CD14-positive monocyte (primary cell): Measurements from ENCODE around the gene ATXN1. TPM values are rescaled to one million over a fixed set of nuclear protein-coding genes. Genes with fewer than 3 reads are reported as not detected.

Experiments
- DNase-seq, 3 donors: peaks; one replicate each; pipeline ENCODE4 v3.0.0-alpha.2; 2011 to 2022
- H2AFZ ChIP-seq: 2 replicates; pipeline ENCODE4 v1.6.0; 2012; ENCODE audit warnings: mild to moderate bottlenecking, low read depth, low read length, inconsistent platforms; ENCODE audit not compliant: insufficient read depth, poor library complexity, severe bottlenecking
- H3K27ac ChIP-seq, 2 donors: 1 replicate in 1 of 2; 2 replicates in 1 of 2; pipeline ENCODE4 v1.5.1; 2012 to 2013; ENCODE audit warnings: low read length in 2 of 2, control low read depth in 1 of 2, inconsistent platforms in 1 of 2, low read depth in 1 of 2, mild to moderate bottlenecking in 1 of 2
- H3K27me3 ChIP-seq, 2 donors: one replicate each; pipeline versions ENCODE4 v1.6.0 to v1.6.1; 2011 to 2013; ENCODE audit warnings: low read length in 2 of 2; ENCODE audit not compliant: control insufficient read depth in 2 of 2, insufficient read depth in 2 of 2
- H3K36me3 ChIP-seq, 2 donors: replicated peaks in 1 of 2; 1 replicate in 1 of 2; 2 replicates in 1 of 2; pipeline versions ENCODE4 v1.5.1 to v1.6.1; 2012 to 2013; ENCODE audit warnings: low read length in 2 of 2, control low read depth in 1 of 2, inconsistent platforms in 1 of 2, mild to moderate bottlenecking in 1 of 2; ENCODE audit not compliant: insufficient read depth in 2 of 2, control insufficient read depth in 1 of 2
- H3K4me1 ChIP-seq, 2 donors: 1 replicate in 1 of 2; 2 replicates in 1 of 2; pipeline versions ENCODE4 v1.5.1 to v1.6.1; 2012 to 2013; ENCODE audit warnings: low read length in 2 of 2, control low read depth in 1 of 2, inconsistent platforms in 1 of 2, mild to moderate bottlenecking in 1 of 2, moderate library complexity in 1 of 2; ENCODE audit not compliant: insufficient read depth in 2 of 2, control insufficient read depth in 1 of 2
- H3K4me2 ChIP-seq: replicated peaks from 2 replicates; pipeline ENCODE3; 2012; ENCODE audit warnings: low read length, moderate library complexity, mild to moderate bottlenecking; ENCODE audit not compliant: poor library complexity, severe bottlenecking; ENCODE audit errors: extremely low read depth
- H3K4me3 ChIP-seq, 3 experiments: fragments of 200-600 bp in 1 of 3; sonication (generic) in 1 of 3; replicated peaks in 1 of 3; 1 replicate in 2 of 3; 2 replicates in 1 of 3; pipeline ENCODE4 v1.5.1; 2011 to 2013; ENCODE audit warnings: low read length in 3 of 3, mild to moderate bottlenecking in 3 of 3, control low read depth in 2 of 3, low read depth in 2 of 3, inconsistent platforms in 1 of 3, moderate library complexity in 1 of 3
- H3K79me2 ChIP-seq: 2 replicates; pipeline ENCODE4 v1.6.0; 2012; ENCODE audit warnings: mild to moderate bottlenecking, control low read depth, inconsistent platforms, low read length, moderate library complexity; ENCODE audit not compliant: insufficient read depth
- H3K9ac ChIP-seq: 2 replicates; pipeline ENCODE4 v1.6.0; 2017; ENCODE audit warnings: low read length, mild to moderate bottlenecking; ENCODE audit not compliant: insufficient read depth, poor library complexity, severe bottlenecking
- H3K9me3 ChIP-seq, 2 donors: replicated peaks in 1 of 2; 1 replicate in 1 of 2; 2 replicates in 1 of 2; pipeline versions ENCODE4 v1.5.1 to v1.6.1; 2012 to 2013; ENCODE audit warnings: low read length in 2 of 2, control low read depth in 1 of 2; ENCODE audit not compliant: control insufficient read depth in 1 of 2, insufficient read depth in 1 of 2
- H4K20me1 ChIP-seq: 2 replicates; pipeline ENCODE4 v1.6.0; 2012; ENCODE audit warnings: mild to moderate bottlenecking, low read length, control low read depth, moderate library complexity; ENCODE audit not compliant: insufficient read depth
- H3K27ac Mint-ChIP-seq, 7 donors: one replicate each; pipeline ENCODE4 v1.8.0; 2020; ENCODE audit warnings: mild to moderate bottlenecking in 7 of 7, mixed read lengths in 7 of 7, moderate library complexity in 6 of 7, inconsistent platforms in 2 of 7
- H3K27me3 Mint-ChIP-seq, 3 donors: one replicate each; pipeline ENCODE4 v1.8.0; 2021 to 2022; ENCODE audit warnings: low read depth in 3 of 3, mild to moderate bottlenecking in 3 of 3, mixed read lengths in 3 of 3, moderate library complexity in 3 of 3, inconsistent platforms in 1 of 3
- H3K36me3 Mint-ChIP-seq, 2 donors: one replicate each; pipeline ENCODE4 v1.8.0; 2020; ENCODE audit warnings: mixed read lengths in 2 of 2, inconsistent platforms in 1 of 2, mild to moderate bottlenecking in 1 of 2
- H3K4me1 Mint-ChIP-seq: one replicate; pipeline ENCODE4 v1.8.0; 2020; ENCODE audit warnings: mild to moderate bottlenecking, mixed read lengths
- H3K4me3 Mint-ChIP-seq, 2 donors: one replicate each; pipeline ENCODE4 v1.8.0; 2020; ENCODE audit warnings: mild to moderate bottlenecking in 2 of 2, mixed read lengths in 2 of 2, moderate library complexity in 1 of 2
- H3K9me3 Mint-ChIP-seq, 7 donors: one replicate each; pipeline ENCODE4 v1.8.0; 2020 to 2022; ENCODE audit warnings: mixed read lengths in 7 of 7, mild to moderate bottlenecking in 6 of 7, moderate library complexity in 6 of 7, inconsistent platforms in 2 of 7
- WGBS: methylation state at CpG from one replicate; pipeline ENCODE4 v1.1.5; 2013; ENCODE audit warnings: missing lambda C conversion rate; ENCODE audit not compliant: insufficient coverage; 5-methylcytosine and 5-hydroxymethylcytosine counted together
- intact Hi-C, 2 donors: fragments of 100-400 bp; cut with micrococcal nuclease; formaldehyde crosslinking; loops; one replicate each; pipeline versions ENCODE4 v1.15.0 to v1.15.1; 2023
- polyA plus RNA-seq, 3 donors: library from polyadenylated mRNA; depleted of rRNA in 1 of 3; unstranded in 2 of 3; stranded (reverse) in 1 of 3; fragments of 300-500 nt in 2 of 3; fragments of >200 nt in 1 of 3; fragmentation: Illumina TruSeq in 2 of 3; gene quantifications; 1 replicate in 2 of 3; 2 replicates in 1 of 3; pipeline ENCODE4 v1.2.3, GENCODE V29; 2012 to 2021
- TF ChIP-seq, protein P1 (sequence below): fragments of 200-600 bp; IDR thresholded peaks from one replicate; pipeline ENCODE4 v1.8.0; 2022; ENCODE audit warnings: antibody characterized with exemption, mild to moderate bottlenecking

Gene ATXN1
- polyA plus RNA-seq, 3 donors: 8.8 to 19.1 (median 10.9) TPM

DNA sequence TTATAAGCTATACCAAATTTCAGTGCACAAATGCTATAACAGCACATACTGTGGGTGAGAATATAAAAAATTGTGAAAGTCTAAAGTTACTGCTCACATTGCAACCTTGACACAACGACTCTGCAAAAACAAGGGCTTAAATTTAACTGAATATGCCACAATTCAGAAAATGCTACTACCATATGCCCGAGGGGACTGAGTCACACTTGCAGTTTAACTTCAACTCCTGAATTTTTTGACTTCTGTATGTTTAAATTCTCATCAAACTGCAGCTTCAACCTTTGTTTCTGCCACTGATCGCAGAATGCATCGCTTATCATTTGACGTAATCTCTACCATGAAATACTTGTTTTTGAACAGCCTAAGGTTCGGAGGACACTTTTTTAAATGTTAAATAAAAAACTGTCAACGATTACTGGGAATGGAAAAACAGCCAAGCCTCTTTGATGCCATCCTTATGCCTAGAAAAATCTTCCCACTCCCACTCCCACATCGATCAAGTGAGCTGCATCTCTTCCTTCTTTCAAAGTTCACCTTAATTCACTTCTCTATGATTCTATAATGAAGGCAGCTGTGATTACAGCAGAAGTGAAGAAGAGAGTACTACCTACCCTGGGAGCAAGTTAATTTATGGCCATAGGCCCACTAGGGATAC, 136.5 kb downstream of the ATXN1 start:
- Histone ChIP-seq H3K27me3 (no peaks in the 10 kb centered on the region), H3K4me2 (no peak overlapping the region), H3K4me3 (no peak overlapping the region), H2AFZ (no peak overlapping the region), H3K9me3 (no peaks in the 10 kb centered on the region), H4K20me1 (peaks cover 15% of the 10 kb centered on the region), H3K27ac (no peak overlapping the region), H3K4me1 (peaks cover 10 to 14% of the 10 kb centered on the region in 2 donors), H3K79me2 (no peaks in the 10 kb centered on the region), H3K9ac (no peak overlapping the region), H3K36me3 (no peaks in the 10 kb centered on the region)
- H3K9me3 Mint-ChIP-seq: peaks cover 0 to 6% (median 0%) of the 10 kb centered on the region in 7 donors
- peak overlapping the region in 1 of 7 donors; percentile 38 for H3K27ac Mint-ChIP-seq
- 83% methylated on average over 6 of the region's 8 CpGs for WGBS
- H3K4me1 Mint-ChIP-seq: peaks cover 16% of the 10 kb centered on the region
- H3K36me3 Mint-ChIP-seq: peaks cover 9 to 18% of the 10 kb centered on the region in 2 donors
- peaks cover 0 to 3% (median 2%) of the 10 kb centered on the region in 3 donors for H3K27me3 Mint-ChIP-seq
- TF ChIP-seq, protein P1, sequence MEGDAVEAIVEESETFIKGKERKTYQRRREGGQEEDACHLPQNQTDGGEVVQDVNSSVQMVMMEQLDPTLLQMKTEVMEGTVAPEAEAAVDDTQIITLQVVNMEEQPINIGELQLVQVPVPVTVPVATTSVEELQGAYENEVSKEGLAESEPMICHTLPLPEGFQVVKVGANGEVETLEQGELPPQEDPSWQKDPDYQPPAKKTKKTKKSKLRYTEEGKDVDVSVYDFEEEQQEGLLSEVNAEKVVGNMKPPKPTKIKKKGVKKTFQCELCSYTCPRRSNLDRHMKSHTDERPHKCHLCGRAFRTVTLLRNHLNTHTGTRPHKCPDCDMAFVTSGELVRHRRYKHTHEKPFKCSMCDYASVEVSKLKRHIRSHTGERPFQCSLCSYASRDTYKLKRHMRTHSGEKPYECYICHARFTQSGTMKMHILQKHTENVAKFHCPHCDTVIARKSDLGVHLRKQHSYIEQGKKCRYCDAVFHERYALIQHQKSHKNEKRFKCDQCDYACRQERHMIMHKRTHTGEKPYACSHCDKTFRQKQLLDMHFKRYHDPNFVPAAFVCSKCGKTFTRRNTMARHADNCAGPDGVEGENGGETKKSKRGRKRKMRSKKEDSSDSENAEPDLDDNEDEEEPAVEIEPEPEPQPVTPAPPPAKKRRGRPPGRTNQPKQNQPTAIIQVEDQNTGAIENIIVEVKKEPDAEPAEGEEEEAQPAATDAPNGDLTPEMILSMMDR: no peak
- DNase-seq: no peak
- H3K4me3 Mint-ChIP-seq: no peak overlapping the region
- intact Hi-C loops: no loop called here

DNA sequence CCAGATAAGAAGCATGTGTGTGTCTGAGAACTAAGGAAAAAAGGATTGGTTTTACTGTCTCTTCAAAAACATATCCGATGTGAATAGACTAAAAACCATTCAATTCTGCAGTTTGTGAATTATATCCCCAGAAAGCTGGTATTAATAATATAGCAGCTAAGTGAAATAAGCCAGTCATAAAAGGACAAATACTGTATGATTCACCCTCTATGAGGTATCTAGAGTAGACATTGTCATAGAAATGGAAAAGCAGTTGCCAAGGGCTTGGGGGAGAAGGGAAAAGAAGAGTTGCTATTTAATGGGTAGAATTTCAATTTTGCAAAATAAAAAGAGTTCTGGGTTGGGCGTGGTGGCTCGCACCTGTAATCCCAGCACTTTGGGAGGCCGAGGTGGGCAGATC, 137.5 kb downstream of the ATXN1 start:
- Mint-ChIP-seq H3K4me1 (peaks cover 16% of the 10 kb centered on the region), H3K27ac (no peak overlapping the region), H3K36me3 (peaks cover 6 to 13% of the 10 kb centered on the region in 2 donors), H3K27me3 (peaks cover 0 to 2% (median 0%) of the 10 kb centered on the region in 3 donors), H3K9me3 (peaks cover 0 to 2% (median 0%) of the 10 kb centered on the region in 7 donors), H3K4me3 (no peak overlapping the region)
- no peak overlapping the region for H2AFZ ChIP-seq
- H3K27me3 ChIP-seq: no peaks in the 10 kb centered on the region
- no peak overlapping the region for H3K4me2 ChIP-seq
- no peak overlapping the region for H3K27ac ChIP-seq
- no peak overlapping the region for H3K9ac ChIP-seq
- no peak overlapping the region for H3K4me3 ChIP-seq
- H3K79me2 ChIP-seq: no peaks in the 10 kb centered on the region
- H3K4me1 ChIP-seq: peaks cover 10 to 14% of the 10 kb centered on the region in 2 donors
- H3K36me3 ChIP-seq: no peaks in the 10 kb centered on the region
- no peaks in the 10 kb centered on the region for H3K9me3 ChIP-seq
- intact Hi-C loops: no loop called here
- peaks cover 15% of the 10 kb centered on the region for H4K20me1 ChIP-seq
- no peak for DNase-seq
- TF ChIP-seq, protein P1: no peak
- WGBS: no CpG with 5 or more reads among the region's 4 CpGs
